Endothelial cell of umbilical vein (primary cell): ENCODE results near the gene GADD45A. TPM values are rescaled to one million over a fixed set of nuclear protein-coding genes. Genes with fewer than 3 reads are reported as not detected.

ENCODE experiments used
- BruUV-seq: library from RNA; stranded (reverse); fragments of 400-500 nt; replicated peaks from 2 replicates; lab custom pipeline; 2021; lab: Mats Ljungman, UMichigan
- CTCF ChIA-PET: fragments of 300-600, 350-600 bp; sonication (Branson Sonifier 250); formaldehyde crosslinking; loops from one replicate; lab custom pipeline; 2021; ENCODE audit warnings: antibody characterized with exemption, inconsistent platforms; lab: Charles Lee
- POLR2A ChIA-PET: fragments of 300-600, 350-600 bp; sonication (Branson Sonifier 250); formaldehyde crosslinking; loops from one replicate; lab custom pipeline; 2021; ENCODE audit warnings: antibody characterized with exemption, inconsistent platforms; lab: Charles Lee
- DNase-seq: peaks from one replicate; pipeline ENCODE4 v3.0.0-alpha.2; 2011; ENCODE audit warnings: low read depth, low spot score
- FAIRE-seq: peaks from 2 replicates; lab custom pipeline; 2011; peaks lifted over from hg19 to GRCh38; lab: Jason Lieb, UNC
- H2AFZ ChIP-seq: 2 replicates; pipeline ENCODE4 v1.6.0; 2012; ENCODE audit warnings: low read depth, low read length, control low read depth, inconsistent platforms
- H3K27ac ChIP-seq: 2 replicates; pipeline ENCODE4 v1.5.1; 2011; ENCODE audit warnings: low read depth, mild to moderate bottlenecking, control low read depth, low read length, moderate library complexity; ENCODE audit not compliant: insufficient read depth
- H3K27me3 ChIP-seq, 2 experiments: 2 replicates each; pipeline versions ENCODE4 v1.6.0 to v1.6.1; 2011; ENCODE audit warnings: low read length in 2 of 2, mixed read lengths in 1 of 2; ENCODE audit not compliant: control insufficient read depth in 2 of 2, insufficient read depth in 2 of 2
- H3K36me3 ChIP-seq, 2 experiments: 2 replicates in 1 of 2; 3 replicates in 1 of 2; pipeline ENCODE4 v1.5.1; 2011; ENCODE audit warnings: low read length in 2 of 2, mild to moderate bottlenecking in 1 of 2, moderate library complexity in 1 of 2; ENCODE audit not compliant: control insufficient read depth in 2 of 2, insufficient read depth in 2 of 2; ENCODE audit errors: extremely low read depth in 1 of 2
- H3K4me1 ChIP-seq: 3 replicates; pipeline ENCODE4 v1.5.1; 2011; ENCODE audit warnings: mild to moderate bottlenecking, low read length; ENCODE audit not compliant: control insufficient read depth, insufficient read depth; ENCODE audit errors: extremely low read depth
- H3K4me2 ChIP-seq: 2 replicates; pipeline ENCODE4 v1.6.1; 2011; ENCODE audit warnings: low read length, control low read depth, mixed read lengths; ENCODE audit not compliant: insufficient read depth
- H3K4me3 ChIP-seq, 3 experiments: fragments of 200-600 bp in 1 of 3; sonication (generic), shearing (Covaris generic) in 1 of 3; replicated peaks in 1 of 3; 2 replicates each; pipeline ENCODE4 v1.5.1; 2011 to 2016; ENCODE audit warnings: control low read depth in 3 of 3, low read length in 3 of 3, mild to moderate bottlenecking in 2 of 3, inconsistent platforms in 1 of 3, low read depth in 1 of 3, moderate library complexity in 1 of 3; ENCODE audit not compliant: insufficient read depth in 1 of 3
- H3K79me2 ChIP-seq: 2 replicates; pipeline ENCODE4 v1.6.0; 2012; ENCODE audit warnings: low read length, inconsistent platforms; ENCODE audit not compliant: control insufficient read depth, insufficient read depth
- H3K9ac ChIP-seq: replicated peaks from 2 replicates; pipeline ENCODE3; 2011; ENCODE audit warnings: low read length, control low read depth; ENCODE audit not compliant: insufficient read depth; ENCODE audit errors: extremely low read depth
- H3K9me1 ChIP-seq: replicated peaks from 3 replicates; pipeline ENCODE4 v1.6.0; 2011; ENCODE audit warnings: mild to moderate bottlenecking, low read length; ENCODE audit not compliant: control insufficient read depth, insufficient read depth; ENCODE audit errors: extremely low read depth
- H3K9me3 ChIP-seq: replicated peaks from 2 replicates; pipeline ENCODE4 v1.5.1; 2012; ENCODE audit warnings: low read length, inconsistent platforms; ENCODE audit not compliant: control insufficient read depth, insufficient read depth
- H4K20me1 ChIP-seq: replicated peaks from 2 replicates; pipeline ENCODE3; 2011; ENCODE audit warnings: mild to moderate bottlenecking, low read length; ENCODE audit not compliant: control insufficient read depth, insufficient read depth; ENCODE audit errors: extremely low read depth
- EZH2 ChIP-seq: IDR thresholded peaks from 2 replicates; pipeline ENCODE4 v1.6.1; 2012; ENCODE audit warnings: borderline replicate concordance, low read depth, mild to moderate bottlenecking, moderate library complexity, low read length, inconsistent platforms; ENCODE audit not compliant: severe bottlenecking
- FOS ChIP-seq: IDR thresholded peaks from 2 replicates; pipeline ENCODE4 v1.6.1; 2011; ENCODE audit warnings: mild to moderate bottlenecking, low read length, moderate library complexity, borderline replicate concordance; ENCODE audit not compliant: insufficient read depth
- GATA2 ChIP-seq: IDR thresholded peaks from 2 replicates; pipeline ENCODE4 v1.7.0; 2011; ENCODE audit warnings: low read depth, mild to moderate bottlenecking, moderate library complexity, mixed read lengths, low read length; ENCODE audit not compliant: insufficient read length, insufficient read depth
- JUN ChIP-seq: IDR thresholded peaks from 2 replicates; pipeline ENCODE4 v1.6.1; 2011; ENCODE audit warnings: borderline replicate concordance, low read depth; ENCODE audit not compliant: insufficient read length, insufficient read depth
- MYC ChIP-seq: IDR thresholded peaks from one replicate; pipeline ENCODE4 v1.6.1; 2011; ENCODE audit warnings: mild to moderate bottlenecking, low read depth, low read length
- POLR2A ChIP-seq: IDR thresholded peaks from 2 replicates; pipeline ENCODE4 v1.6.1; 2012; ENCODE audit warnings: low read depth, mild to moderate bottlenecking, control low read depth, low read length
- POLR2AphosphoS5 ChIP-seq: IDR thresholded peaks from 2 replicates; pipeline ENCODE4 v1.6.1; 2012; ENCODE audit warnings: low read depth, mild to moderate bottlenecking, control low read depth, low read length, moderate library complexity; ENCODE audit not compliant: insufficient read depth
- dilution Hi-C: fragments of 300-500 bp; cut with MboI; formaldehyde crosslinking; loops from one replicate; pipeline ENCODE4 v1.15.0; 2019; ENCODE audit warnings: low sequenced_read_pairs; ENCODE audit not compliant: extremely low pct_ligation_motif_present
- intact Hi-C: fragments of 100-400 bp; cut with micrococcal nuclease; formaldehyde crosslinking; loops from one replicate; pipeline ENCODE4 v1.10.0; 2022
- polyA plus RNA-seq, 4 experiments: library from polyadenylated mRNA; depleted of rRNA in 3 of 4; stranded (reverse) in 3 of 4; unstranded in 1 of 4; fragments of >200 nt; gene quantifications; 2 replicates each; pipeline versions ENCODE4 v1.2.1 to v1.2.3, GENCODE V29; 2011 to 2012; ENCODE audit warnings: missing spikeins in 1 of 4
- total RNA-seq: library from RNA; stranded (reverse); gene quantifications from 2 replicates; pipeline ENCODE4 v1.2.3, GENCODE V29; 2021
- TF ChIP-seq, protein P1 (sequence below), 2 donors: IDR thresholded peaks; 1 replicate in 1 of 2; 2 replicates in 1 of 2; pipeline ENCODE4 v1.5.1; 2011; ENCODE audit warnings: low read length in 2 of 2, mild to moderate bottlenecking in 2 of 2, moderate library complexity in 2 of 2, control low read depth in 1 of 2, inconsistent platforms in 1 of 2, low read depth in 1 of 2; ENCODE audit not compliant: insufficient read depth in 1 of 2; ENCODE audit errors: extremely low read depth in 1 of 2
- TF ChIP-seq, protein P2 (sequence below): IDR thresholded peaks from 2 replicates; pipeline ENCODE4 v1.6.1; 2011; ENCODE audit not compliant: insufficient read depth, insufficient read length

The GADD45A gene
- total and polyA plus RNA-seq, 2 donors (not counting 3 experiments of a cell fraction or from before 2014, with no cell fraction given), result 77.4 to 87.6 TPM

DNA sequence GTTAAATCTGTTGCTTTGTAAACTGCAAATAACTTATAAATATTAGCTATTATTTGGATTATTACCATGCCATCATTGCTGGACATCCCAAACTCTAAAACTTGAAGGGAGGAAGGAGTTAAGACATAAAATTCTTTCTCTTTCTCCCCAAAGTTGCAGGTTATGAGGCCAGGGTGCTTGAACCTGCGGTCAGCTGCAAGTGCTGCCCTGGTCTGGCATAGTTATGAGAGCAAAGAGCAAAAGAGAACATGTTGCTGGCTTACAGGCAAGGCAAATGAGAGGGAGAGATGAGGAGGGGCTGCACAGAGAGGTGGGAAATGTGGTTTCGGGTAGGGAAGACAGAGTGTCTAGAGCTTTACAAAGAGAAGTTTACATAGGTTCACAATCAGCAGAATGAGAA lies 30.8 kb downstream of the GADD45A start:
- Histone ChIP-seq H3K9me3 (no peaks in the 10 kb centered on the region), H2AFZ (no peak overlapping the region), H3K4me1 (peaks cover 51% of the 10 kb centered on the region), H3K4me3 (no peak overlapping the region), H3K9ac (no peak overlapping the region), H3K9me1 (no peaks in the 10 kb centered on the region), H4K20me1 (no peaks in the 10 kb centered on the region), H3K4me2 (no peak overlapping the region), H3K27me3 (no peaks in the 10 kb centered on the region), H3K27ac (no peak overlapping the region), H3K79me2 (peaks cover 11% of the 10 kb centered on the region), H3K36me3 (no peaks in the 10 kb centered on the region)
- FAIRE-seq (no peak), DNase-seq (no peak)
- CTCF ChIA-PET, result interaction anchor here (1.0 to 2.0 kb wide), 7 partner anchors 10 to 183 kb away, joined by 3 to 10 read pairs (median 4); no protein-coding TSS in a partner anchor
- TF ChIP-seq POLR2A, result no peak
- TF ChIP-seq FOS, result no peak
- TF ChIP-seq, protein P1, sequence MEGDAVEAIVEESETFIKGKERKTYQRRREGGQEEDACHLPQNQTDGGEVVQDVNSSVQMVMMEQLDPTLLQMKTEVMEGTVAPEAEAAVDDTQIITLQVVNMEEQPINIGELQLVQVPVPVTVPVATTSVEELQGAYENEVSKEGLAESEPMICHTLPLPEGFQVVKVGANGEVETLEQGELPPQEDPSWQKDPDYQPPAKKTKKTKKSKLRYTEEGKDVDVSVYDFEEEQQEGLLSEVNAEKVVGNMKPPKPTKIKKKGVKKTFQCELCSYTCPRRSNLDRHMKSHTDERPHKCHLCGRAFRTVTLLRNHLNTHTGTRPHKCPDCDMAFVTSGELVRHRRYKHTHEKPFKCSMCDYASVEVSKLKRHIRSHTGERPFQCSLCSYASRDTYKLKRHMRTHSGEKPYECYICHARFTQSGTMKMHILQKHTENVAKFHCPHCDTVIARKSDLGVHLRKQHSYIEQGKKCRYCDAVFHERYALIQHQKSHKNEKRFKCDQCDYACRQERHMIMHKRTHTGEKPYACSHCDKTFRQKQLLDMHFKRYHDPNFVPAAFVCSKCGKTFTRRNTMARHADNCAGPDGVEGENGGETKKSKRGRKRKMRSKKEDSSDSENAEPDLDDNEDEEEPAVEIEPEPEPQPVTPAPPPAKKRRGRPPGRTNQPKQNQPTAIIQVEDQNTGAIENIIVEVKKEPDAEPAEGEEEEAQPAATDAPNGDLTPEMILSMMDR (IDR thresholded peaks at IDR 0.05; ENCODE audit: extremely low read depth in 1 of 2, insufficient read depth in 1 of 2, low read depth in 1 of 2, low read length in 2 of 2), result no peak
- no peak for TF ChIP-seq MYC
- TF ChIP-seq, protein P2, sequence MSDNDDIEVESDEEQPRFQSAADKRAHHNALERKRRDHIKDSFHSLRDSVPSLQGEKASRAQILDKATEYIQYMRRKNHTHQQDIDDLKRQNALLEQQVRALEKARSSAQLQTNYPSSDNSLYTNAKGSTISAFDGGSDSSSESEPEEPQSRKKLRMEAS, result no peak
- TF ChIP-seq GATA2, result no peak
- TF ChIP-seq EZH2, result no peak
- no peak for TF ChIP-seq POLR2AphosphoS5
- no peak for TF ChIP-seq JUN
- dilution Hi-C loops (no loop called here), intact Hi-C loops (no loop called here)
- no TSS peak for BruUV-seq
- POLR2A ChIA-PET, result no interaction called here
